GM19372 (cell line): Measurements from ENCODE around the gene UCK2.

Experiments used
- ATAC-seq: cut with Tn5 transposase; IDR thresholded peaks from one replicate; pipeline ENCODE4 v1.9.1; 2021; ENCODE audit warnings: mild to moderate bottlenecking, low read depth, moderate library complexity; ENCODE audit not compliant: unreplicated experiment

UCK2 gene

GRCh38 chr1:165897326-165898303 lies 70.2 kb downstream of the UCK2 start:
- ATAC-seq, result peak; percentile 68

- no peak for ATAC-seq
Observed at GRCh38 chr1:165898837-165899236, 71.4 kb downstream of the UCK2 start.

GRCh38 chr1:165899461-165899941 lies 72.1 kb downstream of the UCK2 start:
- ATAC-seq, result no peak

- ATAC-seq, result no peak
Observed at GRCh38 chr1:165900576-165901380, 73.4 kb downstream of the UCK2 start.

- no peak for ATAC-seq
Observed at GRCh38 chr1:165902565-165902964, 75.2 kb downstream of the UCK2 start.

- ATAC-seq, result no peak
Observed at GRCh38 chr1:165903672-165904071, 76.3 kb downstream of the UCK2 start.

- ATAC-seq, result no peak
Observed at GRCh38 chr1:165904948-165905347, 77.5 kb downstream of the UCK2 start.

- no peak for ATAC-seq
Observed at GRCh38 chr1:165905853-165906252, 78.4 kb downstream of the UCK2 start.

GRCh38 chr1:165907256-165907857 lies 79.9 kb downstream of the UCK2 start:
- no peak for ATAC-seq

- no peak for ATAC-seq
Observed at GRCh38 chr1:165910764-165911421, 83.5 kb downstream of the UCK2 start.

GRCh38 chr1:165911609-165912281 lies 84.3 kb downstream of the UCK2 start:
- ATAC-seq, result no peak

GRCh38 chr1:165912638-165913037 lies 85.2 kb downstream of the UCK2 start:
- no peak for ATAC-seq

- peak; percentile 84 for ATAC-seq
Observed at GRCh38 chr1:165914136-165914798, 86.9 kb downstream of the UCK2 start.

GRCh38 chr1:165915480-165915879 lies 88.1 kb downstream of the UCK2 start:
- no peak for ATAC-seq

- no peak for ATAC-seq
Observed at GRCh38 chr1:165915932-165916348, 88.5 kb downstream of the UCK2 start.

- ATAC-seq, result no peak
Observed at GRCh38 chr1:165917166-165917565, 89.8 kb downstream of the UCK2 start.

GRCh38 chr1:165924117-165924516 lies 96.7 kb downstream of the UCK2 start:
- no peak for ATAC-seq

GRCh38 chr1:165925498-165926079 lies 98.2 kb downstream of the UCK2 start:
- no peak for ATAC-seq

GRCh38 chr1:165927169-165927568 lies 99.8 kb downstream of the UCK2 start:
- ATAC-seq, result no peak
